ENCODE results near the gene GLIPR1L1.

The GLIPR1L1 gene

DNA sequence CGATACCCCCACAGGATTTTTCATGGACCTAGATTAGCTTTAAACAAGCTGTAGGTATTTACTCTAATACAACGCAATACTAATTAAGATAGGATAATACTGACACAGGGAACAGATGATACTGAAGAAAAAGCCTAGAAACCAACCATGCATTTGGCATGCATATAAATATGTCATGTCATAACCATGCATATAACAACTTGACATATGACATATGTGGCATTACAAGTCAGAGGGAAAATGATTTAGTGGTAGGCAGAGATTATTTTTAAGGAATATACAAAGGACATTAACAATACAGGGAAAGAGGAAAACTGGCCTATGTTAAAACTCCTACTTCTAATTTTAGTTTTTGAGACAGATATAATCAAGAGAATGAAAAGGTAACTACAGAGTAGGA lies 32.2 kb upstream of the GLIPR1L1 start:
- no peak for DNase-seq (ENCODE audit: low read depth)
- TF ChIP-seq, protein P1, sequence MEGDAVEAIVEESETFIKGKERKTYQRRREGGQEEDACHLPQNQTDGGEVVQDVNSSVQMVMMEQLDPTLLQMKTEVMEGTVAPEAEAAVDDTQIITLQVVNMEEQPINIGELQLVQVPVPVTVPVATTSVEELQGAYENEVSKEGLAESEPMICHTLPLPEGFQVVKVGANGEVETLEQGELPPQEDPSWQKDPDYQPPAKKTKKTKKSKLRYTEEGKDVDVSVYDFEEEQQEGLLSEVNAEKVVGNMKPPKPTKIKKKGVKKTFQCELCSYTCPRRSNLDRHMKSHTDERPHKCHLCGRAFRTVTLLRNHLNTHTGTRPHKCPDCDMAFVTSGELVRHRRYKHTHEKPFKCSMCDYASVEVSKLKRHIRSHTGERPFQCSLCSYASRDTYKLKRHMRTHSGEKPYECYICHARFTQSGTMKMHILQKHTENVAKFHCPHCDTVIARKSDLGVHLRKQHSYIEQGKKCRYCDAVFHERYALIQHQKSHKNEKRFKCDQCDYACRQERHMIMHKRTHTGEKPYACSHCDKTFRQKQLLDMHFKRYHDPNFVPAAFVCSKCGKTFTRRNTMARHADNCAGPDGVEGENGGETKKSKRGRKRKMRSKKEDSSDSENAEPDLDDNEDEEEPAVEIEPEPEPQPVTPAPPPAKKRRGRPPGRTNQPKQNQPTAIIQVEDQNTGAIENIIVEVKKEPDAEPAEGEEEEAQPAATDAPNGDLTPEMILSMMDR (IDR thresholded peaks at IDR 0.05; ENCODE audit: low read length, missing control alignments), result no peak

DNA sequence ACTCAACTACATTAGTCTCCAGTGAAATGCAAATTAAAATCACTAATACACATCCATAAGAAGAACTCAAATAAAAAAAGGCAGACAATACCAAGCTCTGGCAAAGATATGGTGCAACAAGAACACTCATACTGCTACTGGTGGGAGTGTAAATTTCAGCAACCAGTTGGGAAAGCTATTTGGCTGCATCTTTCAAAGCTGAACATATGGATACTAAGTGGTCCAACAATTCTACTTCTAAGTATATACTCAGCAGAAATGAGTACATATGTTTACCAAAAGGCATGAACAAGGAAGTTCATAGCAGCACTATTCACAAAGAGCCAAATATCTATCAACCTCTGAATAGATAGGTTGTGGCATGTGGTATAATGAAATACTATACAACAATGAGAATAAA lies 31.7 kb upstream of the GLIPR1L1 start:
- H3K4me3 ChIP-seq (replicated peaks; ENCODE audit: low read depth, low read length), result no peak overlapping the region
- no peak for DNase-seq (ENCODE audit: low read depth)
- TF ChIP-seq, protein P1 (IDR thresholded peaks at IDR 0.05; ENCODE audit: low read length, missing control alignments), result no peak

More for the DNA sequence above, 32.2 kb upstream of the GLIPR1L1 start:
- H3K4me3 ChIP-seq (replicated peaks; ENCODE audit: low read depth, low read length), result no peak overlapping the region

DNA sequence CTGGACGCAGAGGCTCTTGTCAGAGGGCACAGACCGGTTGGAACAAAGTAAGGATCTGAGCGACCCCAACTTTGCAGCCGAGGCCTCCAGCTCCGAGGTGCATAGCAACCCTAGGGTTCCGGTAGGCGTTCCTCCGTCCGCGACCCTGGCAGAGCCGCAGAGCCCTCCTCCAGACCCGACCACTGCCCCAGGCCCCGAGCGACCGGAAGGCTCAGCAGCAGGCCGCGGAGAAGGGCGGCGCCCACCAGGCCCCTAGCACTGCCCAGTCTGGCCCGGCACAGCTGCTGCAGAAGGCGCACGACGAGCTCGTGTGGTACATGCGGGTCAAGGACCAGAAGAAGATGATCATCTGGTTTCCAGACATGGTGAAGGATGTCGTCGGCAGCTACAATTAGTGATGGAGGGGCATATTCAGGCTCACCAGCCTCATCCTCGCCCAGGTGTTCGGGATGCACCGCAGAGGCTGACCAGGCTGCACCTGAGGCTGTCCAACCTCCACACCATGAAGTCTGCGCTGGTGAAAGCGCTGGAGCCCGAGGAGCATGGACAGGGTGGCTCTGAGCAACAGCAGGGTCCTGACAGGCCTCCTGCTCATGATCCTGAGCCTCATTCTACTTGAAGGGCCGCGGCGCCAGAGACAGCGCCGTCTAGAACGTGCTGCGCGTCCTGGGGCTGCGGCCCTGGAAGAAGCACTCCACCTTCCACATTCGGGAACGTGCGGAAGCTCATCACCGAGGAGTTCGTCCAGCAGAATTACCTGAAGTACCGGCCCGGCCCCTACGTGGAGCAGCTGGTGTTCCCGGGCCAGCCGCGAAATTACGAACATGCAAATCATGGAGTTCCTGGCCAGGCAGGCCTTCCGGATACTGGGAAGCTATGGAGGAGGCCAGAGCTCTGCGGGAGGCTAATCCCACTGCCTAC lies 28.8 kb upstream of the GLIPR1L1 start:
- DNase-seq (ENCODE audit: low read depth), result no peak
- no peak overlapping the region for H3K4me3 ChIP-seq (replicated peaks; ENCODE audit: low read depth, low read length)
- TF ChIP-seq, protein P1 (IDR thresholded peaks at IDR 0.05; ENCODE audit: low read length, missing control alignments), result no peak

DNA sequence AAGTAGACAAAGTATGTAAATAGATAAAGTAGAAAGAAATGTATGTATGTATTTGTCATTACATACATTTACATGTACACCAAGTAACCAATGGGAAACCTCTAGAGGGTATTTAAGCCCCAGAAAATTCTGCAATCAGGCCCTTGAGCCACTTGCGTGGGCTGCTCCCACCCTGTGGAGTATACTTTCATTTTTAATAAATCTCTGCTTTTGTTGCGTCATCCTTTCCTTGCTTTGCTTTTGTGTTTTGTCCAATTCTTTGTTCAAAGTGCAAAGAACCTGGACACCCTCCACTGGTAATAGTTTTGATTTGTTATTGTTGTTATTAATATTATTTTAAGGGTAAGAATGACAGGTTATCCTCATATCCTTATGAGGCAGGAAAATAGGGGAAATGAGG lies 26.2 kb upstream of the GLIPR1L1 start:
- DNase-seq (ENCODE audit: low read depth), result peak; percentile 13
- H3K4me3 ChIP-seq (replicated peaks; ENCODE audit: low read depth, low read length), result no peak overlapping the region
- TF ChIP-seq, protein P1 (IDR thresholded peaks at IDR 0.05; ENCODE audit: low read length, missing control alignments), result no peak

DNA sequence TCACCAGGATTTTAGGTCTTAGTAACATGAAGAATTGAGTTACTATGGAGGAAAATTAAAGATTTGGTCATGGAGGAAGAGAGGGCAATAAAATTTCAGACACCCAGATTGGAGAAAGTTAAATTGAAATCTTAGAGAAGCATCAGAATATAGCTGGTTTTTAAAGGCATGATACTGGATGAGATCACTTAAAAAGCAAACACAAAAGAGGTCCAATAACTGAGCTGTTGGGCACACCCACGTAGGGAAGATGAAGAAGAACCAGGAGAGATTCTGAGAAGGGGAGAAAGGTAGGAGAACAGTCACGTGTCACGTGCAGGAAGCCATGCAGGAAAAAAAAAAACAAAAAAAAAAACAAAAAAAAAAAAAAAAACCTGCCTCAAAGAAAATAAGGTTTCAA lies 23.1 kb upstream of the GLIPR1L1 start:
- TF ChIP-seq, protein P1 (IDR thresholded peaks at IDR 0.05; ENCODE audit: low read length, missing control alignments), result no peak
- DNase-seq (ENCODE audit: low read depth), result no peak

DNA sequence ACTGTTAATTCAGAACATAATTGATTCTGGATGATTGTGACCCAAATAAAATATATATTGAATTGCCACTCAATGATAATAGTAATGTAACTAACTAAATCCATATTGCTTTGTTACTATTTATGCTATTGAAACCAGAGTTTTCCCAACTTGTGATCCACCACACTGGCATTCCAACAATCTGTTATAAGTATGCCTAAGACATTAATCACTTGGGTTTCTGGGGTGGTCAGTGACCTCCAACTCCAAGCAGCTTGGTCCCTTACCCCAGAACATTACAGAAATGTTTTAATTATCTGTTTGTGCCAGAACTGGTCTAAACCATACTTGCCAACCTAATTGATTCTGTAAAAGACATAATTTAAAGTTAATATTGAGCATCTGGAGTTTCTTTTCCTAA lies 19.0 kb upstream of the GLIPR1L1 start:
- peak; percentile 41 for DNase-seq (ENCODE audit: low read depth)
- no peak overlapping the region for H3K4me3 ChIP-seq (replicated peaks; ENCODE audit: low read depth, low read length)
- TF ChIP-seq, protein P1 (IDR thresholded peaks at IDR 0.05; ENCODE audit: low read length, missing control alignments), result no peak

More for the DNA sequence above, 23.1 kb upstream of the GLIPR1L1 start:
- no peak overlapping the region for H3K4me3 ChIP-seq (replicated peaks; ENCODE audit: low read depth, low read length)
